GM12801 (cell line): ENCODE results near the gene GIMAP2.

ENCODE experiments used
- CTCF ChIP-seq: IDR thresholded peaks from one replicate; pipeline ENCODE4 v1.5.1; 2011; ENCODE audit warnings: control low read depth; ENCODE audit not compliant: insufficient read length; ENCODE audit errors: extremely low read depth

GIMAP2 gene

GRCh38 chr7:150739033-150739432, 53.5 kb downstream of the GIMAP2 start:
- TF ChIP-seq CTCF, result no peak

DNA sequence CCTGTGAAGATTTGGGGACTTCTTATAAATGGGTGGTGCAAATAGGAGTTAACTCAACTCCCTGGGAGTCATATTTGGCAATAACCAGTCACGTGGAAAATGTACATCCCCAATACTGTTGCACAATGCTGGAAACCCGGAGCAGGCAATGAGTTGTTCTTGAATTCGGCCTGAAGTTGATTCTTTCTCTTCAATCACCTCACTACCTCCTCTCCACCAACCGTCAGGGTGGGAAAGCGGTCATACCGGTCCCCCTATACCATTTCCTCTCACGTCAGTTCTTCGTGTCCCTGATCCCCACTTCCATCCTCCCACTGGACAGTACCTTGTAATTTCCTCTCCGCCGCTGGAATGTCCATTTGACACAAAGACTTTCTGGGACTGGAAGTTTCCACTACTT, 54.5 kb downstream of the GIMAP2 start:
- TF ChIP-seq CTCF, result no peak

GRCh38 chr7:150742286-150742968, 56.9 kb downstream of the GIMAP2 start:
- no peak for TF ChIP-seq CTCF
